Sigmoid colon (tissue), 7 donors: Measurements from ENCODE around the gene SGPP2. TPM values are rescaled to one million over a fixed set of nuclear protein-coding genes. Genes with fewer than 3 reads are reported as not detected.
"Not testable (repeated sequence)": the region's sequence is repeated elsewhere in the genome, so short reads cannot be mapped to it uniquely, and the experiment has no call there.

Experiments
- DNase-seq: peaks from one replicate; pipeline ENCODE4 v3.0.0-alpha.2; 2019
- H3K27ac ChIP-seq, 4 donors: fragments of 200-600 bp; sonication (generic); one replicate each; pipeline ENCODE4 v1.5.1; 2016 to 2019; ENCODE audit warnings: mild to moderate bottlenecking in 1 of 4
- H3K27me3 ChIP-seq, 3 donors: fragments of 200-600 bp; sonication (generic); one replicate each; pipeline ENCODE4 v1.5.1; 2019; ENCODE audit warnings: mild to moderate bottlenecking in 1 of 3
- H3K36me3 ChIP-seq, 4 donors: fragments of 200-600 bp; sonication (generic); one replicate each; pipeline ENCODE4 v1.5.1; 2016 to 2019
- H3K4me1 ChIP-seq, 4 donors: fragments of 200-600 bp; sonication (generic); one replicate each; pipeline ENCODE4 v1.5.1; 2017 to 2019
- H3K4me3 ChIP-seq, 4 donors: fragments of 200-600 bp; sonication (generic); one replicate each; pipeline ENCODE4 v1.5.1; 2017 to 2019; ENCODE audit warnings: mild to moderate bottlenecking in 2 of 4, moderate library complexity in 1 of 4
- H3K9me3 ChIP-seq, 4 donors: fragments of 200-600 bp in 3 of 4; sonication (generic) in 3 of 4; one replicate each; pipeline versions ENCODE4 v1.5.1 to v1.6.1; 2013 to 2019
- CTCF ChIP-seq, 4 experiments: fragments of 450-650 bp in 3 of 4; fragments of 200-600 bp in 1 of 4; IDR thresholded peaks; one replicate each; pipeline ENCODE4 v1.5.1; 2016 to 2019; ENCODE audit warnings: antibody characterized with exemption in 4 of 4, mild to moderate bottlenecking in 3 of 4, moderate library complexity in 2 of 4
- EP300 ChIP-seq, 4 donors: sonication (generic); formaldehyde crosslinking; IDR thresholded peaks; one replicate each; pipeline ENCODE4 v1.6.1; 2017; ENCODE audit warnings: antibody characterized with exemption in 4 of 4
- POLR2A ChIP-seq, 2 donors: fragments of 450-650 bp; IDR thresholded peaks; one replicate each; pipeline ENCODE4 v1.6.1; 2016; ENCODE audit warnings: antibody characterized with exemption in 2 of 2, mild to moderate bottlenecking in 2 of 2, moderate library complexity in 2 of 2
- POLR2AphosphoS5 ChIP-seq, 4 donors: sonication (generic); formaldehyde crosslinking; IDR thresholded peaks; one replicate each; pipeline ENCODE4 v1.6.1; 2017; ENCODE audit warnings: antibody characterized with exemption in 4 of 4
- WGBS, 2 donors: extraction: QIAGEN DNeasy Blood & Tissue Kit; methylation state at CpG; one replicate each; pipeline ENCODE4 v1.1.7; 2013; 5-methylcytosine and 5-hydroxymethylcytosine counted together
- intact Hi-C: fragments of 100-400 bp; cut with DNase I; formaldehyde crosslinking; loops from one replicate; pipeline ENCODE4 v1.15.1; 2023
- polyA plus RNA-seq, 3 donors: library from polyadenylated mRNA; stranded (reverse); fragments of 200-250 nt; gene quantifications; one replicate each; pipeline ENCODE4 v1.2.3, GENCODE V29; 2013
- total RNA-seq, 4 donors: library from RNA; depleted of rRNA; stranded (reverse); fragments of >200 nt; gene quantifications; one replicate each; pipeline ENCODE4 v1.1.0, GENCODE V29; 2016
- donor health status: healthy with polysubstance abuse.
- donor health status: Bipolar disorder and iron deficiency.
- donor health status: healthy.

SGPP2 gene
- total and polyA plus RNA-seq, 7 donors = 0.49 to 25.1 (median 1.1) TPM

- 18 to 60% methylated on average over 3 of the region's 3 CpGs for WGBS, 2 donors
- Histone ChIP-seq H3K27me3 (no peaks in the 10 kb centered on the region), H3K27ac (no peak overlapping the region), H3K36me3 (no peaks in the 10 kb centered on the region), H3K4me1 (no peaks in the 10 kb centered on the region), H3K4me3 (no peak overlapping the region), H3K9me3 (no peaks in the 10 kb centered on the region)
- intact Hi-C loops = no loop called here
- TF ChIP-seq POLR2A (IDR thresholded peaks at IDR 0.05) (no peak), CTCF (IDR thresholded peaks at IDR 0.05) (no peak), EP300 (IDR thresholded peaks at IDR 0.05) (no peak), POLR2AphosphoS5 (IDR thresholded peaks at IDR 0.05) (no peak)
- DNase-seq = no peak
Measured at GRCh38 chr2:222431869-222432268, 7.5 kb downstream of the SGPP2 start.

GRCh38 chr2:222433332-222434173, 9.2 kb downstream of the SGPP2 start:
- DNase-seq = no peak

GRCh38 chr2:222434204-222434603, 9.9 kb downstream of the SGPP2 start:
- Histone ChIP-seq H3K27ac (no peak overlapping the region), H3K4me1 (no peaks in the 10 kb centered on the region), H3K36me3 (no peaks in the 10 kb centered on the region), H3K4me3 (no peak overlapping the region), H3K9me3 (no peaks in the 10 kb centered on the region), H3K27me3 (no peaks in the 10 kb centered on the region)
- WGBS, 2 donors = 60 to 78% methylated on average over 4 of the region's 4 CpGs
- intact Hi-C loops = no loop called here
- DNase-seq = no peak
- TF ChIP-seq EP300 (IDR thresholded peaks at IDR 0.05) (no peak), POLR2A (IDR thresholded peaks at IDR 0.05) (no peak), CTCF (IDR thresholded peaks at IDR 0.05) (no peak), POLR2AphosphoS5 (IDR thresholded peaks at IDR 0.05) (no peak)

More at GRCh38 chr2:222433332-222434173, 9.2 kb downstream of the SGPP2 start:
- no peaks in the 10 kb centered on the region for H3K27me3 ChIP-seq
- 29 to 59% methylated on average over 9 of the region's 9 CpGs for WGBS, 2 donors
- no peak overlapping the region for H3K4me3 ChIP-seq
- H3K4me1 ChIP-seq = no peaks in the 10 kb centered on the region
- H3K36me3 ChIP-seq = no peaks in the 10 kb centered on the region
- intact Hi-C loops = no loop called here
- H3K9me3 ChIP-seq = no peaks in the 10 kb centered on the region
- TF ChIP-seq CTCF (IDR thresholded peaks at IDR 0.05) (no peak), POLR2A (IDR thresholded peaks at IDR 0.05) (no peak), POLR2AphosphoS5 (IDR thresholded peaks at IDR 0.05) (no peak), EP300 (IDR thresholded peaks at IDR 0.05) (no peak)
- no peak overlapping the region for H3K27ac ChIP-seq

GRCh38 chr2:222435400-222436039, 11.2 kb downstream of the SGPP2 start:
- H3K4me3 ChIP-seq, intact Hi-C loops, DNase-seq, H3K9me3 ChIP-seq, H3K36me3 ChIP-seq, H3K27ac ChIP-seq, H3K4me1 ChIP-seq, H3K27me3 ChIP-seq: not testable (repeated sequence)
- WGBS, 2 donors = 37 to 73% methylated on average over 6 of the region's 6 CpGs

GRCh38 chr2:222436040-222436413, 11.7 kb downstream of the SGPP2 start:
- intact Hi-C loops = no loop called here
- H3K36me3 ChIP-seq = no peaks in the 10 kb centered on the region
- H3K27ac ChIP-seq = no peak overlapping the region
- no peaks in the 10 kb centered on the region for H3K4me1 ChIP-seq
- no peak for DNase-seq
- H3K27me3 ChIP-seq = no peaks in the 10 kb centered on the region
- no peaks in the 10 kb centered on the region for H3K9me3 ChIP-seq
- 86 to 88% methylated on average over 2 of the region's 2 CpGs for WGBS, 2 donors
- TF ChIP-seq POLR2AphosphoS5 (IDR thresholded peaks at IDR 0.05) = no peak
- no peak for TF ChIP-seq CTCF (IDR thresholded peaks at IDR 0.05)
- no peak for TF ChIP-seq POLR2A (IDR thresholded peaks at IDR 0.05)
- no peak for TF ChIP-seq EP300 (IDR thresholded peaks at IDR 0.05)
- no peak overlapping the region for H3K4me3 ChIP-seq
